ENCODE results near the gene SLX4IP.

Gene SLX4IP

DNA sequence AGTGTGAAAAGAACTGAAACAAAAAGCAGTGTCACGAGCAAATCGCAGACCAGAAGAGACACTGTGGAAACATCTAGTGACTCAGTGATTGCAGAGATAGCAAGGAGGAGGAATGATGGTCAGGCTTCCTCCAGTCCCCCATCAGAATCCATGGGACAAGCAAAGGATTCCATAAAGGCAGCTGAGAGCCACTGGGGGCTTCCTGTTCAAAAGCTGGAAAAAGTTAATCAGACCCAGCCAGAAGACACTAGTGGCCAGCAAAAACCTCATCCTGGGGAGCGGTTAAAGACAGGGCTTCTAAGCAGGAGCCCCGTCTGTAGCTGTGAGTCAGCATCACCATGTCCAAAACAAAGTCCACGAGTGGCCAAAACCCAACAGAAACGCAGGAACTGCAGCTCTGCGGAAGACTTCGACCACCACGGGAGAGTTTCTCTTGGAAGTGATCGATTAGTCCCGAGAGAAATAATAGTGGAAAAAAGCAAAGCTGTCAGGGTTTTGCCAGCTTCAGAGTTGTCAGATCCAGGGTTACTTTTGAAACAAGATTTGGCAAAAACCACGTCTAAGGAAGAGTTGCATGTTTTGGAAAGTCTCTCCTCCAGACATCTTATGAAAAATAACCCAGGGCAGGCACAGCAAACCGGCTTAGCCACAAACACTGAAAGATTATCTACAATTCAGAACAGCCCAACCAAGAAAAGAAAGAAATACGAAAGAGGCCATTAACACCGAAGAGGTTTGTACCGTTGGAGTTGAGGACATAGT, 187.7 kb downstream of the SLX4IP start:
- no peak for DNase-seq (ENCODE audit: low read depth)
- TF ChIP-seq, protein P1, sequence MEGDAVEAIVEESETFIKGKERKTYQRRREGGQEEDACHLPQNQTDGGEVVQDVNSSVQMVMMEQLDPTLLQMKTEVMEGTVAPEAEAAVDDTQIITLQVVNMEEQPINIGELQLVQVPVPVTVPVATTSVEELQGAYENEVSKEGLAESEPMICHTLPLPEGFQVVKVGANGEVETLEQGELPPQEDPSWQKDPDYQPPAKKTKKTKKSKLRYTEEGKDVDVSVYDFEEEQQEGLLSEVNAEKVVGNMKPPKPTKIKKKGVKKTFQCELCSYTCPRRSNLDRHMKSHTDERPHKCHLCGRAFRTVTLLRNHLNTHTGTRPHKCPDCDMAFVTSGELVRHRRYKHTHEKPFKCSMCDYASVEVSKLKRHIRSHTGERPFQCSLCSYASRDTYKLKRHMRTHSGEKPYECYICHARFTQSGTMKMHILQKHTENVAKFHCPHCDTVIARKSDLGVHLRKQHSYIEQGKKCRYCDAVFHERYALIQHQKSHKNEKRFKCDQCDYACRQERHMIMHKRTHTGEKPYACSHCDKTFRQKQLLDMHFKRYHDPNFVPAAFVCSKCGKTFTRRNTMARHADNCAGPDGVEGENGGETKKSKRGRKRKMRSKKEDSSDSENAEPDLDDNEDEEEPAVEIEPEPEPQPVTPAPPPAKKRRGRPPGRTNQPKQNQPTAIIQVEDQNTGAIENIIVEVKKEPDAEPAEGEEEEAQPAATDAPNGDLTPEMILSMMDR (IDR thresholded peaks at IDR 0.05; ENCODE audit: control insufficient read depth, extremely low read depth, insufficient read depth), result no peak
- H3K4me3 ChIP-seq (ENCODE audit: low read depth, low read length), result no peak overlapping the region

DNA sequence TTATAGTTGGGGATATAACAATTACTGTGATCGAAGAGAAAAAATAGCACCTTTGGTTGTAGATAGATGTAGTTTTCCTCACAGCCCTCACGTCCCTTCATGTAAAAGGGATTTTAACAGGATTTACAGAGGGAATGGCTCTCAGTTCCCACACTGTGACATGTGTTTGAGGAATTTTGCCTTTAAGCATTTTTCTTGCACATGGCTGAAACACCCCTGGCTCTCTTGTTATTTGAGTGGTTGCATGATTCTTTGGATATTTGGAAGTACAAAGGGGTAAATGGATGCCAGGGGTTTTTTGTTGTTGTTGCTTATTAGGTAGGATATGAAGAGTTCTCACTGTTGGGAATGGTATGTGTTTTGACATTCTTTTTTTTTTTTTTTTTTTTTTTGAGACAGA, 190.5 kb downstream of the SLX4IP start:
- no peak overlapping the region for H3K4me3 ChIP-seq (ENCODE audit: low read depth, low read length)
- no peak for DNase-seq (ENCODE audit: low read depth)
- TF ChIP-seq, protein P1 (IDR thresholded peaks at IDR 0.05; ENCODE audit: control insufficient read depth, extremely low read depth, insufficient read depth), result no peak

DNA sequence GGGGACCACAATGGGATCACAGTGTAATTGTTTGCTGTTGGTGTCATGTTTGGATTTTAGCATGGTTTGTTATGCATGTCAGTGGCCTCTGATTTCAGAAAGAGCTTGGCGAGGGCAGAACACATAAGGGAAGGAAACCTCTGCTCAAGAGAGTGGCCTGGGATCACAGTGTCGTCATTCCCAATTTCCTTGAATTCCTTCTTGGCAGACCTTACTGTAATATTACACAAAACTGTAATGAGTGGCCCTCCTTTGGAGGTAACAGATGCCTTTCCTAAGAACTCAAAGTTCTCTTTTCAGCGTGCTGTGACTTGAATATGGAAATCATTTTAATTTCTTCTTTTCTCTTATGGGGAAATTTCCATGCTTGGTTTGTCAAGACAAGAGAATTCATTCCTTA, 191.8 kb downstream of the SLX4IP start:
- no peak for DNase-seq (ENCODE audit: low read depth)
- TF ChIP-seq, protein P1 (IDR thresholded peaks at IDR 0.05; ENCODE audit: control insufficient read depth, extremely low read depth, insufficient read depth), result no peak
- no peak overlapping the region for H3K4me3 ChIP-seq (ENCODE audit: low read depth, low read length)

DNA sequence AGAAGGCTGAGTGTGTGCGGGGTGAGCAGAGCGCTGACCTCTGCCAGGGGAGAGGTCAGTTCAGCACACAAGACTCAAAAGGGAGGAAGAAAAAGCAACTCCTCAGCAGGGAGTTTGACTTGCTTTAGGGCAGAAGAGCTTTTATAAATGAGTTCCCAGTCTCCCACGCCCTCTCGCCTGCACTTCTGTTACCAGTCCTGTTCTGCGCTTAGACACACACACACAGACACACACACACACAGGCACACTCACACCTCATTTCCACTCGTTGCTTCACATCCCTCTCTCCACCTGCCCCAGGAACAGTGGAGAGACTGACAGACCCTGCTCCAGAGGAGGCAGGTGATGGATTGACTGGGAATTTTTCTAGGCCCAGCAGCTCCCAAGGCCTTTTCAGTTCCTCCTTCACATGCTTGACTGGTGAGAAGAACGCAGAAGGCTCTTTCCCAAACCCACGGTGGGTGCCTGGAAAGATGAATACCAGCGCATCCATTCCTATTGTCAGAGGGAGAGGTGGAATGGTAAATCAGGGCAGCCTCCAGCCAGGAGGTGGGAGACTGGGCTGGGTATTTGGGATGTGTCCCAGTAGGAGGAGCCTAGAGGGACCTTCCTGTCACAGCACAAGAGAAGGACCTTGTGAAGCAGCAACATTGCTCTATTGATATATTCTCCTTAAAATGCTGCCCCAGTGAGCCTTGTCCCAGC, 195.0 kb downstream of the SLX4IP start:
- no peak for DNase-seq (ENCODE audit: low read depth)
- H3K4me3 ChIP-seq (ENCODE audit: low read depth, low read length), result no peak overlapping the region
- TF ChIP-seq, protein P1 (IDR thresholded peaks at IDR 0.05; ENCODE audit: control insufficient read depth, extremely low read depth, insufficient read depth), result no peak

DNA sequence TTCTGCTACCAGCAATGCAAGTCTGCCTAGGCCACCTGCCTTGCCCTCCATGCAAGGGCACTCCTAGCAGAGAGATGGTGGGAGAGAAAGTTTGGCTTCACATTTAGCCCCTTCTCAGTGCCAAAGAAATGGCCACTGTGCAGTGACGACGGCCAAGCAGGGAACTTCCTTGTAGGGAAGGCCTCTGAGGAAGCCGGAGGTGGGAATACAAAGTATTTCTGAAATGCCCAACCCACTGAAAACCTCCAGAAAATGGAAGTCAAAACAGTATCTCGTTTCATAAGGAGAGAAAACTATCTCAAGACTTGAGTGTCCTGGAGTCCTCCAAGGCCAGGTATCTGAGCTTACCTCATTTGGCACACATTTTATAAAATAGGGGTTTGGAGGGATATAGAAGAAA, 196.0 kb downstream of the SLX4IP start:
- H3K4me3 ChIP-seq (ENCODE audit: low read depth, low read length), result no peak overlapping the region
- TF ChIP-seq, protein P1 (IDR thresholded peaks at IDR 0.05; ENCODE audit: control insufficient read depth, extremely low read depth, insufficient read depth), result no peak
- DNase-seq (ENCODE audit: low read depth), result no peak

DNA sequence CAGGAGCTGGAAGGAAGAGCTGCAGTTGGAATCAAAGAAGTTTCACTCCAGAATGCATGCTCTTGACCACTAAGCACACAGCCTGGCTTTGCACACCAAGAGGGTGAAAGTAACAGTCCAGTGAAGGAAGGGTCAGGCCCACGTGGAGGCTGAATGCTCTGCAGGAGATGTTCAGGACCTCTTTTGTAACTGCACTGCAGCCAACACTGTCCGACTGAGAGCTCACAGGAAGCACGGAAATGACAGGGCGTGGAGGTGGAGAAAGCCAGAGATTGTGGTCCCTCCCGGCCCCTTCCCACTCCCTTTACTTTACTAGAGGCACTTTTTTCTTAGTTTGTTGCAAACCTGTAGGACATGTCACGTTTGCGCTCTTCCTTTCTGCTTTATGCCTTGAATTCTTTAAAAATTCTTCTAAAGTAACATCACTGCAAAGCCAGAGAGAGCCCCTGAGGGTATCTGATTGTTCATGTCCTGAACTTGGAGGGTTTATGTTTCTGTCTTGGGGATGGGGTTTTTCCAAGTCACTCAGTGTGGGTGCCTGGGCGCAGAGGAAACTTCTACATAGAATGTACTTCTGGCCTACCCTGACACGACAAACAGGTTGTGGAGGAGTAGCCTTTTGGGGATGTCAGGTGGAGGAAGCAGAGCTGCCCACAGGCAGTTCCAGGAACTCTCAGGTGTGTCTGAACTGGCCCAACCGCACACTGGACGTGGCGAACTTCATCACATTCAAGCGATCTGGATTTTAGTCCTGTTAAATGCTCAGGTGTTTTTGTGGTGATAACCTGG, 197.8 kb downstream of the SLX4IP start:
- TF ChIP-seq, protein P1 (IDR thresholded peaks at IDR 0.05; ENCODE audit: control insufficient read depth, extremely low read depth, insufficient read depth), result no peak
- no peak overlapping the region for H3K4me3 ChIP-seq (ENCODE audit: low read depth, low read length)
- no peak for DNase-seq (ENCODE audit: low read depth)

Data from LNCaP clone FGC (cell line).